ENCODE results near the gene POLR1D.

Gene POLR1D

GRCh38 chr13:27638001-27638400 is 16.3 kb downstream of the POLR1D start:
- no peak for TF ChIP-seq Cebpa-rat (IDR thresholded peaks at IDR 0.05)
- no peak overlapping the region for H3K27ac ChIP-seq
- peaks cover 17 to 46% (median 27%) of the 10 kb centered on the region in 10 experiments for H3K4me1 ChIP-seq
- H4K20me1 ChIP-seq: peaks cover 43 to 96% (median 76%) of the 10 kb centered on the region in 11 experiments; a peak in 21 of 22 replicates
- peaks cover 19 to 52% (median 41%) of the 10 kb centered on the region in 11 experiments; a peak in 21 of 22 replicates for H3K36me3 ChIP-seq
- no peak overlapping the region for H3K4me3 ChIP-seq
- no peaks in the 10 kb centered on the region for H3K9me3 ChIP-seq (replicated peaks in 1 of 11)
- H3K4me2 ChIP-seq: no peak overlapping the region
- no peak overlapping the region for H3K9ac ChIP-seq
- no peaks in the 10 kb centered on the region for H3K27me3 ChIP-seq

GRCh38 chr13:27638521-27638920 is 16.8 kb downstream of the POLR1D start:
- H3K9me3 ChIP-seq (replicated peaks in 1 of 11): no peaks in the 10 kb centered on the region
- H4K20me1 ChIP-seq: peaks cover 38 to 96% (median 71%) of the 10 kb centered on the region in 11 experiments; a peak in 20 of 22 replicates
- no peak overlapping the region for H3K27ac ChIP-seq
- peaks cover 17 to 46% (median 36%) of the 10 kb centered on the region in 11 experiments; a peak in 21 of 22 replicates for H3K36me3 ChIP-seq
- no peak overlapping the region for H3K9ac ChIP-seq
- peaks cover 22 to 52% (median 33%) of the 10 kb centered on the region in 10 experiments for H3K4me1 ChIP-seq
- H3K4me2 ChIP-seq: peak overlapping the region in 1 of 11 experiments; percentile 5; a peak in 1 of 22 replicates
- no peak for TF ChIP-seq Cebpa-rat (IDR thresholded peaks at IDR 0.05)
- no peaks in the 10 kb centered on the region for H3K27me3 ChIP-seq
- no peak overlapping the region for H3K4me3 ChIP-seq

GRCh38 chr13:27639186-27639585 is 17.5 kb downstream of the POLR1D start:
- H4K20me1 ChIP-seq: peaks cover 35 to 96% (median 70%) of the 10 kb centered on the region in 11 experiments; a peak in 19 of 22 replicates
- peaks cover 29 to 56% (median 39%) of the 10 kb centered on the region in 10 experiments for H3K4me1 ChIP-seq

GRCh38 chr13:27641711-27642502 is 20.2 kb downstream of the POLR1D start:
- peaks cover 19 to 49% (median 38%) of the 10 kb centered on the region in 11 experiments; a peak in 21 of 22 replicates for H3K36me3 ChIP-seq
- no peak overlapping the region for H3K4me3 ChIP-seq
- no peak for TF ChIP-seq Cebpa-rat (IDR thresholded peaks at IDR 0.05)
- H3K4me1 ChIP-seq: peaks cover 27 to 52% (median 42%) of the 10 kb centered on the region in 10 experiments
- H4K20me1 ChIP-seq: peaks cover 18 to 88% (median 52%) of the 10 kb centered on the region in 11 experiments; a peak in 18 of 22 replicates
- H3K27me3 ChIP-seq: no peaks in the 10 kb centered on the region
- no peak overlapping the region for H3K9ac ChIP-seq
- peak overlapping the region in 9 of 11 experiments; percentile 13 to 71 (median 58); a peak in 15 of 22 replicates for H3K4me2 ChIP-seq
- peaks cover 0 to 18% (median 12%) of the 10 kb centered on the region in 11 experiments; a peak in 13 of 22 replicates for H3K9me3 ChIP-seq (replicated peaks in 1 of 11)
- peak overlapping the region in 3 of 11 experiments; percentile 58 to 70 (median 65); a peak in 4 of 22 replicates for H3K27ac ChIP-seq

More at GRCh38 chr13:27639186-27639585, 17.5 kb downstream of the POLR1D start:
- no peak overlapping the region; a peak in 1 of 22 replicates for H3K4me2 ChIP-seq
- H3K27ac ChIP-seq: no peak overlapping the region
- TF ChIP-seq Cebpa-rat (IDR thresholded peaks at IDR 0.05): no peak
- H3K4me3 ChIP-seq: no peak overlapping the region
- H3K9me3 ChIP-seq (replicated peaks in 1 of 11): no peaks in the 10 kb centered on the region
- peaks cover 12 to 40% (median 32%) of the 10 kb centered on the region in 11 experiments; a peak in 21 of 22 replicates for H3K36me3 ChIP-seq
- no peaks in the 10 kb centered on the region for H3K27me3 ChIP-seq
- no peak overlapping the region for H3K9ac ChIP-seq

GRCh38 chr13:27643334-27644132 is 21.8 kb downstream of the POLR1D start:
- Histone ChIP-seq H4K20me1 (peaks cover 5 to 71% (median 38%) of the 10 kb centered on the region in 11 experiments; a peak in 17 of 22 replicates), H3K36me3 (peaks cover 27 to 53% (median 43%) of the 10 kb centered on the region in 11 experiments), H3K9ac (peak overlapping the region in 3 of 11 experiments; percentile 3 to 42 (median 21); a peak in 6 of 22 replicates), H3K27ac (peak overlapping the region in 8 of 11 experiments; percentile 5 to 70 (median 41); a peak in 12 of 22 replicates), H3K9me3 (replicated peaks in 1 of 11) (peaks cover 6 to 33% (median 23%) of the 10 kb centered on the region in 11 experiments), H3K4me3 (no peak overlapping the region; a peak in 1 of 20 replicates), H3K27me3 (no peaks in the 10 kb centered on the region), H3K4me2 (peak overlapping the region; percentile 25 to 71 (median 58); a peak in 21 of 22 replicates), H3K4me1 (peaks cover 27 to 44% (median 39%) of the 10 kb centered on the region in 10 experiments)
- no peak for TF ChIP-seq Cebpa-rat (IDR thresholded peaks at IDR 0.05)

GRCh38 chr13:27644302-27644701 is 22.6 kb downstream of the POLR1D start:
- no peak for TF ChIP-seq Cebpa-rat (IDR thresholded peaks at IDR 0.05)
- H3K27me3 ChIP-seq: no peaks in the 10 kb centered on the region
- peak overlapping the region; percentile 25 to 71 (median 58); a peak in 21 of 22 replicates for H3K4me2 ChIP-seq
- peaks cover 35 to 61% (median 50%) of the 10 kb centered on the region in 11 experiments for H3K36me3 ChIP-seq
- no peak overlapping the region for H3K4me3 ChIP-seq
- peaks cover 27 to 44% (median 37%) of the 10 kb centered on the region in 10 experiments for H3K4me1 ChIP-seq
- peaks cover 5 to 64% (median 34%) of the 10 kb centered on the region in 11 experiments; a peak in 17 of 22 replicates for H4K20me1 ChIP-seq
- peak overlapping the region in 3 of 11 experiments; percentile 3 to 42 (median 21); a peak in 4 of 22 replicates for H3K9ac ChIP-seq
- peak overlapping the region in 7 of 11 experiments; percentile 2 to 70 (median 54); a peak in 11 of 22 replicates for H3K27ac ChIP-seq
- H3K9me3 ChIP-seq (replicated peaks in 1 of 11): peaks cover 14 to 41% (median 31%) of the 10 kb centered on the region in 11 experiments

- peaks cover 32 to 56% (median 48%) of the 10 kb centered on the region in 11 experiments for H3K9me3 ChIP-seq (replicated peaks in 1 of 11)
- H4K20me1 ChIP-seq: peaks cover 0 to 28% (median 8%) of the 10 kb centered on the region in 11 experiments; a peak in 10 of 22 replicates
- no peak overlapping the region for H3K9ac ChIP-seq
- H3K4me3 ChIP-seq: peak overlapping the region in 5 of 10 experiments; percentile 9 to 35 (median 25); a peak in 3 of 20 replicates
- H3K27me3 ChIP-seq: no peaks in the 10 kb centered on the region
- H3K36me3 ChIP-seq: peaks cover 74 to 99% (median 90%) of the 10 kb centered on the region in 11 experiments
- no peak overlapping the region for H3K4me2 ChIP-seq
- TF ChIP-seq Cebpa-rat (IDR thresholded peaks at IDR 0.05): no peak
- peaks cover 0 to 3% (median 0%) of the 10 kb centered on the region in 10 experiments; a peak in 4 of 20 replicates for H3K4me1 ChIP-seq
- no peak overlapping the region for H3K27ac ChIP-seq
Observed at GRCh38 chr13:27650312-27650711, 28.6 kb downstream of the POLR1D start.

GRCh38 chr13:27654059-27654458 is 32.4 kb downstream of the POLR1D start:
- Histone ChIP-seq H3K27me3 (no peaks in the 10 kb centered on the region), H3K9ac (no peak overlapping the region), H3K27ac (no peak overlapping the region), H3K4me3 (no peak overlapping the region), H3K4me2 (no peak overlapping the region), H4K20me1 (peaks cover 0 to 60% (median 35%) of the 10 kb centered on the region in 11 experiments; a peak in 16 of 22 replicates), H3K36me3 (peaks cover 53 to 100% (median 82%) of the 10 kb centered on the region in 11 experiments), H3K4me1 (no peaks in the 10 kb centered on the region), H3K9me3 (replicated peaks in 1 of 11) (peaks cover 20 to 22% (median 21%) of the 10 kb centered on the region in 11 experiments)
- no peak for TF ChIP-seq Cebpa-rat (IDR thresholded peaks at IDR 0.05)

Data from BLaER1 treated with 17β-estradiol and CSF1 and Interleukin-3, amounts not matched to agents 10 nM and 100 nM (cell line).